NT2/D1 (cell line): Measurements from ENCODE around the gene NSUN6.
A peak's percentile ranks its signal among the peaks of the same experiment; 100 is the strongest.

Source experiments
- DNase-seq: peaks from one replicate; pipeline ENCODE4 v3.0.0-alpha.2; 2011; ENCODE audit warnings: low read depth, low spot score
- H3K27me3 ChIP-seq: 2 replicates; pipeline ENCODE4 v1.6.0; 2011; ENCODE audit warnings: mild to moderate bottlenecking; ENCODE audit not compliant: insufficient read length, insufficient read depth
- H3K36me3 ChIP-seq: 2 replicates; pipeline ENCODE4 v1.6.1; 2011; ENCODE audit warnings: mild to moderate bottlenecking, low read length, mixed read lengths; ENCODE audit not compliant: insufficient read depth, insufficient read length
- H3K4me1 ChIP-seq: 2 replicates; pipeline ENCODE4 v1.5.1; 2011; ENCODE audit not compliant: insufficient read depth, insufficient read length
- H3K4me3 ChIP-seq: 2 replicates; pipeline ENCODE4 v1.5.1; 2011; ENCODE audit warnings: low read depth; ENCODE audit not compliant: insufficient read length
- H3K9ac ChIP-seq: 2 replicates; pipeline ENCODE4 v1.6.0; 2011; ENCODE audit warnings: low read depth; ENCODE audit not compliant: insufficient read length
- H3K9me3 ChIP-seq: 2 replicates; pipeline ENCODE4 v1.5.1; 2011; ENCODE audit warnings: mild to moderate bottlenecking, low read length; ENCODE audit not compliant: insufficient read depth
- SUZ12 ChIP-seq: IDR thresholded peaks from 2 replicates; pipeline ENCODE4 v1.6.1; 2011; ENCODE audit not compliant: insufficient read length, insufficient read depth; ENCODE audit errors: extremely low read depth
- YY1 ChIP-seq: IDR thresholded peaks from 2 replicates; pipeline ENCODE4 v1.6.1; 2011; ENCODE audit not compliant: insufficient read length, insufficient read depth
- ZNF274 ChIP-seq: IDR thresholded peaks from 2 replicates; pipeline ENCODE4 v1.6.1; 2011; ENCODE audit warnings: mild to moderate bottlenecking, low read depth, low read length

NSUN6 gene

DNA sequence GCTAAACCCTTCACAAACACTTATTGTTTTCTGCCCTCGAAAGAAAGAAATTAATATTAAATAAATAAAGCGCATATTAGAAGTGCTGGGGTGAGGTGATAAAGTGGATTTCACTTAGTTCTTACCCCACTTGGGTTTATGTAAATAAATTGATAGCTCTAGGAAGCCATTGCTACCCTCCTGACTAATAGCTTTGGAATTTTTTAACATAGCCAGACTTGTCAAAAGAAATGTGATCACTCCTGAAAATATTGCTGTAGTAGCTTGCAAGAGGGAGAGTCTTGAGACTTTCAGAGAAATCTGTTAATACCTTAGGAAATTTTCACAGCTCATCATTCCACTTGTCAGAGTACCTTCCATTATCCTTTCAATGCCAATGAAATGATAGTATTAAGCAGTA lies 15.4 kb upstream of the NSUN6 start:
- Histone ChIP-seq H3K9me3 (no peaks in the 10 kb centered on the region), H3K27me3 (no peaks in the 10 kb centered on the region), H3K4me1 (no peaks in the 10 kb centered on the region), H3K9ac (no peak overlapping the region), H3K36me3 (peaks cover 20% of the 10 kb centered on the region), H3K4me3 (no peak overlapping the region)
- no peak for DNase-seq
- no peak for TF ChIP-seq SUZ12
- no peak for TF ChIP-seq YY1
- TF ChIP-seq ZNF274, result no peak

DNA sequence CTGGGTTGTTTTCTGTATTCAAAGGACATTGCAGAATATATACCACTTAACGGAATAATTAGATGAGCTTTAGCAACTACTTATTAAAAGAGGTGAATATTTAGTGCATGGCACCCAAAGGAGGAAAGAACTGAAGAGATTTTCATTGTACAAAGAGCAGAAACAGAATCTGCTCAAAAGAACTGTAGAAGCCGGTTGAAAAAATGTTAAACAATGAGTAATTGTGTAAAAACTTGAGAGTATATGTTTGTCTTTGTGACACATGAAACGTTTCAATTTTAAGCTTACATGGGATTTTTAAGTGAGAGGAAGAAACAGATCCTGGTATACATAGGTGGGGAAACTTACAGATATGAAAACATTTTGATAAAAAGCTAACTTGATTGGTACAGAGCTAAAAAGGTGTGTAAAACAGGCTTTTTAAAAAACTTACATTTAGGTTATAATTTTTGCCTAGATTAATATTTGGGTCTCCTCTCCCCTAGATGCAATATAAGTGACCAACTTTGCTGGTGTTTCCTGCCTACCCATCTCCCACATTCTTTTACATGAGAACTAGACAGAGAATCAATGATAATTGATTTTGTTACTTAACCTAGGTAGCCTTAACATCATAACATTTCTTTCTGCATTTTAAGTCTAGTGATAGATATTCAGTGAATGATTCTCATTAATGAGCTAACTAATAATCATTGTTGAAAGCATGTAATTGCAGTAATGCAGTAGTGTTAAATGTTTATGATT lies 14.6 kb upstream of the NSUN6 start:
- Histone ChIP-seq H3K9me3 (no peaks in the 10 kb centered on the region), H3K9ac (no peak overlapping the region), H3K27me3 (no peaks in the 10 kb centered on the region), H3K4me1 (no peaks in the 10 kb centered on the region), H3K4me3 (no peak overlapping the region), H3K36me3 (peaks cover 14% of the 10 kb centered on the region)
- no peak for DNase-seq
- TF ChIP-seq YY1, result no peak
- TF ChIP-seq SUZ12, result no peak
- TF ChIP-seq ZNF274, result no peak

DNA sequence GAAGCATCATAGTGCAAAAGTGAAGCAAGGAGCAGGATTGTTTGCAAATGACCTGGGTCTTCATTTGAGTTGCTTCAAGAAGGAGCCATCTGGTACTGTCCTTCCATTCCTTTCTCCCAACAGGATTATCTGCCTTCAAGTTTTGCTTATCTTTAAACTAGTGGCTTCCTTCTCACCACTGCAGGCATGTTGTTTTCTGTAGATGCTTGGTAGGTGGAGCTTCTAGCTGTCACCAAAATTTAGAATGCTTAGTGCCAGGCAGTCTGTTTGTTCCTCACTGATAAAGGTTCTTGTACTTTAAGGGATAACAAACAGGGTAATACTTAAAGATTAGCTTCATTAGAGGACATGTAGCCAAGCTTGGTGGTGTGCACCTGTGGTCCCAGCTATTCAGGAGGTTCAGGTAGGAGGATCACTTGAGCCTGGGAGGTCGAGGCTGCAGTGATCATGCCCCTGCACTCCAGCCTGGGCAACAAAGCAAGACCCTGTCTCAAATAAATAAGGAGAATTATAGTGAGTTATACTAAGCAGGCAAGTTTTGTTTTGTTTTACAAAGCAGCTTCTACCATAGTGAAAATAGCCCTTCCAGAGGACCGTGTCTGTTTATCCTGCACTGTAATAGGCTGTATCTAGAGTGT lies 13.6 kb upstream of the NSUN6 start:
- H3K9me3 ChIP-seq, result no peaks in the 10 kb centered on the region
- no peak overlapping the region for H3K9ac ChIP-seq
- H3K4me1 ChIP-seq, result no peaks in the 10 kb centered on the region

DNA sequence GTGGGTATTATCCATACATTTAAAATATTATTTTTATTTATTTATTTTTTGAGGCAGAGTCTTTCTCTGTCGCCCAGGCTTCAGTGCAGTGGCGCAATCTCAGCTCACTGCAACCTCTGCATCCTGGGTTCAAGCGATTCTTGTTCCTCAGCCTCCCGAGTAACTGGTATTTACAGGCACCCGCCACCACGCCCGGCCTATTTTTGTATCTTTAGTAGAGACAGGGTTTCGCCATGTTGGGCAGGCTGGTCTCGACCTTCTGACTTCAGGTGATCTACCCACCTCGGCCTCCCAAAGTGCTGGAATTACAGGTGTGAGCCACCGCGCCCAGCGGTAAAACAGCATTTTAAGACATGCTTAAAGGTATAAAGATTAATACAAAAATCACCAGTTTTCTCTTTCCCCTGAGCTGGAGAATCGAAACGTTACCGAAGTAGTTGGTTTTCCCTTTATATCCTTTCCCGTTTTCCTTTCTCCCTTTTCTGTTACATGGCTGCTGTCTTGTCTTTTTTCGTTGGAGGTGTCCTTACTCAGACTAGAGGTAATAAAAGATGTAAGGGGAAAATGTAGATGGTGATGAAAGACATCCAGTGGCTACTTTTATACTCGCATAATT lies 9.5 kb upstream of the NSUN6 start:
- no peaks in the 10 kb centered on the region for H3K27me3 ChIP-seq
- no peak for TF ChIP-seq SUZ12
- TF ChIP-seq ZNF274, result no peak
- no peak for TF ChIP-seq YY1
- H3K4me1 ChIP-seq, result no peaks in the 10 kb centered on the region
- H3K36me3 ChIP-seq, result no peaks in the 10 kb centered on the region
- H3K4me3 ChIP-seq, result peak overlapping the region; percentile 90
- H3K9ac ChIP-seq, result peak overlapping the region; percentile 21
- no peaks in the 10 kb centered on the region for H3K9me3 ChIP-seq
- no peak for DNase-seq

More for the DNA sequence above, 13.6 kb upstream of the NSUN6 start:
- Histone ChIP-seq H3K27me3 (no peaks in the 10 kb centered on the region), H3K36me3 (peaks cover 11% of the 10 kb centered on the region), H3K4me3 (no peak overlapping the region)
- no peak for TF ChIP-seq ZNF274
- no peak for TF ChIP-seq SUZ12
- no peak for TF ChIP-seq YY1
- DNase-seq, result no peak

DNA sequence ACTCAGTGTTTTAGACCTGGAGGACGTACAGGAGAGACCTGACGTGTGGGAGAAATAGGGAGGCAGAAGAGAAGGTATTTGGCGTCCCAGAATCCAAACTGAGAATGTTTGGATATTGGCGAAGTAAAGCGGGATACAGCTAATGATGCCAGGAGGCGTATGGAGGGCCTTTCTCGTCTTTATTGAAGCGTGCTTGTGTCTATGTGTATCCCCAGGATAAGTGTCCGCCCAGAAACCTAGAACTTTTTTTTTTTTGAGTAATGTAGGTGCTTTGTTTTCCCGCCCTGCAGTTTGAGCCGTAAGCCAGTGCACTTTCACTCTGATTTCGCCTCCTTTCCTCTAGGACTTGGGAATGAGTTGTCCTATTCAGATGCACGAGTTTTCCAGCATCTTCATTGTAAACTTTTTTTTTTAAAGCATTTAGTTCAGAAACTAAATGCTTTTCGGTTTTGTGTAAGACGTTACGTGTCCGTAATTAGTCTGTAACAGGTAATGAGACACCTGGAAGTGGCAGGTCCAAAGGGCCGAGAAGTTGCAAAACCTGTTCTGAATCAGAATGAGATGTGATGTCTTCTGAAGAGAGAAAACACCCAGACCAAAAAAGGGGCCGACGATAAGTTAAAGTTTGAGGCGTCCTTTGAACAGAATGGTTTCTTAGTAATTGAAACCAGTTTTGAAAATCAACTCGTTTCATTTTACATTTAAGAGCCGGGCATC lies 8.6 kb upstream of the NSUN6 start:
- Histone ChIP-seq H3K27me3 (no peaks in the 10 kb centered on the region), H3K9me3 (no peaks in the 10 kb centered on the region), H3K4me1 (no peaks in the 10 kb centered on the region), H3K9ac (peak overlapping the region; percentile 94), H3K36me3 (no peaks in the 10 kb centered on the region), H3K4me3 (peak overlapping the region; percentile 90)
- TF ChIP-seq ZNF274 (no peak), YY1 (no peak), SUZ12 (no peak)
- DNase-seq, result no peak

DNA sequence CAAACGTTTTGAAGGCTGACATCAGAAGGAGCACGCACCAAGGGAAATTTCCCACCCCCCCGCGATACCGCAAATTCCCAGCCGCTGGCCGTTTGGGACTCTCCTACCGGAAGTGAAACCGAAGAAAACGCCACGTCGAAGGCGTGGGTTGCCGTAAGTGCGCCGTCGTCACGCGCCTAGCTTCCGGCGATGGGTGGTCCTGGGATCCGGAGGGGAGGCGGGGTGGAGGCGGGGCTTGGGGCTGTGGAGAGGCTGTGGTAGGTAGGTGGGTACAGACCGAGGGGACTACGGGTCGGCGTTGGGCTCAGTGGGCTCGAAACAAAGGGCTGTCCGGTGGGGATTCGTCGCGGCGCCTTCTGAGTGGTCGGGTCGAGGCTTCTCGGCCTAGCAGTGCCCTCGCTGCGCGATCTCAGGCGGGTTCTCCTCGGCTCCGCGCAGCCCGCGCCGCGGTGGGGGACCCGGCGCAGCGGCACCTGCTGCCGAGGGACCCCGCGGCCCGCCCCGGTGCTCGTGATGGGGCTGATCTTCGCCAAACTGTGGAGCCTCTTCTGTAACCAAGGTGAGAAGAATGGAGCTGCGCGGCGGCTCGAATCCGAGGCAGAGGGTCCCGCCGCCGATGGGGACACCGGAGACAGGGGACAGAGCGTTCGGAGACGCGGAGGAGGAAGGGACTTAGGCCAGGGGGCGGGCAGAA lies 7.9 kb upstream of the NSUN6 start, which contains the start of gene ARL5B:
ARL5B (plus strand) TSS at position 307 of the 694 bp plus-strand sequence; CDS start at position 514, 207 bp downstream.
- peak; percentile 89 for DNase-seq
- Histone ChIP-seq H3K36me3 (no peaks in the 10 kb centered on the region), H3K4me1 (no peaks in the 10 kb centered on the region), H3K9me3 (no peaks in the 10 kb centered on the region), H3K9ac (peak within 1 kb of the TSS; percentile 94), H3K27me3 (no peaks in the 10 kb centered on the region), H3K4me3 (peak within 1 kb of the TSS; percentile 90)
- TF ChIP-seq YY1 (no peak), ZNF274 (no peak), SUZ12 (no peak)
